Measurements from ENCODE around the gene SYT1. TPM values are rescaled to one million over a fixed set of nuclear protein-coding genes. Genes with fewer than 3 reads are reported as not detected.

Gene SYT1
- total RNA-seq, 2 experiments from 2014 or later = not detected

- CTCF ChIA-PET = no interaction called here
- POLR2A ChIA-PET = no interaction called here
These were observed 589.8 kb downstream of the SYT1 start for GRCh38 chr12:79454338-79454843.

- ChIA-PET POLR2A (no interaction called here), CTCF (no interaction called here)
These were observed 590.7 kb downstream of the SYT1 start for GRCh38 chr12:79455286-79455685.

- ChIA-PET CTCF (no interaction called here), POLR2A (no interaction called here)
These were observed 617.7 kb downstream of the SYT1 start for GRCh38 chr12:79482323-79482722.

GRCh38 chr12:79482921-79483320 is 618.3 kb downstream of the SYT1 start:
- ChIA-PET POLR2A (no interaction called here), CTCF (no interaction called here)

GRCh38 chr12:79486154-79486553 is 621.6 kb downstream of the SYT1 start:
- CTCF ChIA-PET = no interaction called here
- POLR2A ChIA-PET = no interaction called here

GRCh38 chr12:79487386-79488110 is 623.0 kb downstream of the SYT1 start:
- POLR2A ChIA-PET = no interaction called here
- CTCF ChIA-PET = no interaction called here
